AG09319 (cell line): Measurements from ENCODE around the gene TOX3.

Source experiments
- DNase-seq: peaks from one replicate; pipeline ENCODE4 v3.0.0-alpha.2; 2010; ENCODE audit warnings: low read depth; ENCODE audit errors: extremely low read depth
- CTCF ChIP-seq: IDR thresholded peaks from 2 replicates; pipeline ENCODE4 v1.5.1; 2011; ENCODE audit warnings: low read depth, mild to moderate bottlenecking, inconsistent platforms, low read length, moderate library complexity

Gene TOX3

DNA sequence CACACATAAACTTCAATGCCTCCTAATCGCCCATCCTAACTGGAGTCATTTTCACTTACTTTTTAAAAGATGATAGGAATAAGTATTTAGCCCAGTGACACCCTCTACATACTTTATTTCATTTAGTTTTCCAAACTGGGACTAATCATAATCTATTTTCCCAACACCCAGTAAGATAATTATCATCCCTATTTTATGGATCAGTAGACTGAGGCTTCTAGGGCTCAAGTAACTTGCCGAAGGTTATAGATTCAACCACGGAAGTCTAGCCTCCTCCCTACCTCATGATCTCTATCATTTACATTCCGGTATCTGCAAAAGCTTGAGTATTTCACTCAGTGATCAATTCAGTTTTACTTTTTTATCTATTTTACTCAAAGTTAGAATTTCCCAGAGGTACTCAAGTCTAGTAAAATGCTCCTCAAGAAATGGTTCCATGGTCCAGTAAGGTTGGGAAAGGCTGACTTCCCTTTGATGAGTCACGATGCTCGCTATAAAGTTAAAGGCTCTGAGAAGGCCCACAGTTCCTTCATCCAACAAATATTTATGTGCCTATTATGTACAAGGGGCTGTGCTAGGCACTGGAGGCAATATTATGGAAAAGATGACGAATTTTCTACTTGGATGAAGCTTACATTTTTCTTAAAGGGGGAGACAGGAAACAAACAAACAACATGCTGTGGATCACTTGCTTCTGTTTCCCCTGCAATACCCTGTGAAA is 75.1 kb downstream of the TOX3 start:
- no peak for DNase-seq
- no peak for TF ChIP-seq CTCF

DNA sequence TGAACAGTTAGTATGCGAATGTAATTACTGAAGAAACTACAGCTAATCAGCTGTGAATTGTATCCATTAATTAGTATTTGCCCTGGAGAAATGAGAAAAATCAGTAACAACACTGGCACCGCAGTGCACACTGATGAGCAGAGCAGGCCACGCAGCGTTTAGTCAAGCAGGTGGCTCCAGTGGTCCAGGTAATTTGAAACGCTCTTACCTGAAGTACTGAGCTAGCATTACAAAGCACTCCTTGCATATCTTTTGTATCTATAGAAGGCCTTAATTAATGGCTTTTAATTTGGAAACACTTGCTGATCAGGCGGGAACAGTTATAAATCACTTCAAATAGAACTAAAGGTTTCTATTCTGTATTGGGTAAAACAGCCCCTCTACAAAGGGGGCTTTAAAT is 76.4 kb downstream of the TOX3 start:
- no peak for DNase-seq
- TF ChIP-seq CTCF, result no peak

DNA sequence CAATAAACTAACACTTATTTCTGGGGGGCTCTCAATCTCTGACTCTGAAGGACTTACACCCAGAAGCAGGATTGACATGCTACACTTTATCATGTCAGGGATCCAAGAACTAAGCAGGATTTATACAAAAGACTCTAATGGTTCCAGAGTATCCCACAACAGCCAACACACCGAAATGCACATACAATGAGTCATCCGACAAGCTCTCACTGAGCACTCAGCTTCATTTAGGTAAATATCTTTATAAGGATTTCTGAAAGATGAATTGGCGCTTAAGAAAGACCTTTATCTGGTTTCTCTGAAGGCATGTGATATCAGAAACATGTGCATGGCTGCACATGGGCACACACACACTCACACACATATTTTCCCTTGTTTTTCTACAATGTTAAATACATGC is 77.2 kb downstream of the TOX3 start:
- TF ChIP-seq CTCF, result no peak
- no peak for DNase-seq

DNA sequence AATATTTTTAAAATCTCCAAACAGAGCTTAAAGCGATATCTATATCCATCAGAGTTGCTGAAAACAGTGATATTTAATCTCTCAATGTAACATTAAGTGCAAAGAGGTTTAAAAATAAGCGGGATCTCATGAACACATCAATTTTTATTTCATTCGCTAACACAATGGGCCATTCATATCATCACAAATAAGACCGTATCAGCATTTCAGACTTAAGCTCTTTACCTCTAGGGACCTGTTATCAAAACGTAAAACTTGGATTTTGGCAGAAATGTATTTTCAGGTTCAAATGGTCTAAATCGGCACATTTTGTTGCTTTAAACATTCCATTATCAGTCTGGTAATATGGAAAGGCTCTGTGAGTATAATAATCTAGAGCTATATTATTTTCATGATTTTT is 77.9 kb downstream of the TOX3 start:
- DNase-seq, result no peak
- TF ChIP-seq CTCF, result no peak

- DNase-seq, result no peak
- TF ChIP-seq CTCF, result no peak
Measured at GRCh38 chr16:52467753-52468152, 79.2 kb downstream of the TOX3 start.

GRCh38 chr16:52466994-52467393 is 79.9 kb downstream of the TOX3 start:
- no peak for DNase-seq
- no peak for TF ChIP-seq CTCF

- no peak for DNase-seq
- no peak for TF ChIP-seq CTCF
Measured at GRCh38 chr16:52465711-52466267, 81.2 kb downstream of the TOX3 start.
